ENCODE data around the gene ERLIN1.

ERLIN1 gene

DNA sequence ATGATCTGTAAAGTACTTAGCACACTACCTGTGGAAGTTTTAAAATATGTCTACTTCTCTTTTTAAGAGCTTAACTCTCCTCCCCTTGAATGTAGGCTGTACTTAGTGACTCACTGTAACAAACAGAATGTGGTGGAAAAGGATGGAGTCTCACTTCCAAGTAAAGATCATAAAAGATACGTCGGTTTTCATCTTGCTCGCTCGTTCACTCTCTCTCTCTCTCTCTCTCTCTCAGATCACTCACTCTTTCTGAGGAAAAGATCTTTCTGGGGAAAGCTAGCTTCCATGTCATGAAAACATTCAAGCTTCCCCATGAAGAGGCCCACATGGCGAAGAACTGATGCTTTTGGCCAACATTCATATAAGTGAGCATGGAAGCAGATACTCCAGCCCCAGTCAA, 38.0 kb upstream of the ERLIN1 start:
- Histone ChIP-seq H3K27me3 (ENCODE audit: insufficient read depth, low read length, poor library complexity) (no peaks in the 10 kb centered on the region), H3K27ac (ENCODE audit: low read length) (no peak overlapping the region)

DNA sequence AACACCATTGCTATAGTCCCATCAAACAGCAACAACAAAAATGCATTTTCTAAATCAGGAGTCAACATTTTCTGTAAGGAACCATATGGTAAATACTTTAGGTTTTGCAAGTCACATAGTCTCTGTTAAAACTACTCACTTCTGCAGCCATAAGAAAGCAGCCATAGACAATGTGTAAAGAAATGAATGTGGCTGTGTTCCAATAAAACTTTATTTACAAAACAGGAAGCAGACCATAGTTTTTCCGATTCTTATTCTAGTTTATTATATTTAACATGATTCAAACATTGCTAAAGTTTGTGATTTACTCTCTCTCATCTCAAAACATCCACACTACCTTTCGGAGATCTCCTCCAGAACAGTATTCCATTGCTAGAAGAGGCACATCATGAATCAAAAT, 36.7 kb upstream of the ERLIN1 start:
- H3K36me3 ChIP-seq (ENCODE audit: insufficient read depth, low read length): peaks cover 74% of the 10 kb centered on the region
- DNase-seq: no peak
- H3K9me3 ChIP-seq (ENCODE audit: insufficient read depth, low read length, severe bottlenecking): no peaks in the 10 kb centered on the region
- H4K20me1 ChIP-seq (ENCODE audit: insufficient read depth, low read length): peaks cover 3% of the 10 kb centered on the region; the same call in 1 of the 2 replicates
- H3K4me3 ChIP-seq (ENCODE audit: low read depth in 1 of 2, low read length in 2 of 2): no peak overlapping the region
- peaks cover 23% of the 10 kb centered on the region for H3K79me2 ChIP-seq (ENCODE audit: insufficient read depth, low read length)
- no peak overlapping the region for H3K27ac ChIP-seq (ENCODE audit: low read length)
- H2AFZ ChIP-seq (ENCODE audit: low read depth, low read length): no peak overlapping the region
- H3K9ac ChIP-seq (ENCODE audit: low read depth, low read length): no peak overlapping the region
- H3K27me3 ChIP-seq (ENCODE audit: insufficient read depth, low read length, poor library complexity): no peaks in the 10 kb centered on the region
- TF ChIP-seq EZH2 (IDR thresholded peaks at IDR 0.05; ENCODE audit: borderline replicate concordance, low read depth, low read length, severe bottlenecking): no peak
- TF ChIP-seq, protein P1, sequence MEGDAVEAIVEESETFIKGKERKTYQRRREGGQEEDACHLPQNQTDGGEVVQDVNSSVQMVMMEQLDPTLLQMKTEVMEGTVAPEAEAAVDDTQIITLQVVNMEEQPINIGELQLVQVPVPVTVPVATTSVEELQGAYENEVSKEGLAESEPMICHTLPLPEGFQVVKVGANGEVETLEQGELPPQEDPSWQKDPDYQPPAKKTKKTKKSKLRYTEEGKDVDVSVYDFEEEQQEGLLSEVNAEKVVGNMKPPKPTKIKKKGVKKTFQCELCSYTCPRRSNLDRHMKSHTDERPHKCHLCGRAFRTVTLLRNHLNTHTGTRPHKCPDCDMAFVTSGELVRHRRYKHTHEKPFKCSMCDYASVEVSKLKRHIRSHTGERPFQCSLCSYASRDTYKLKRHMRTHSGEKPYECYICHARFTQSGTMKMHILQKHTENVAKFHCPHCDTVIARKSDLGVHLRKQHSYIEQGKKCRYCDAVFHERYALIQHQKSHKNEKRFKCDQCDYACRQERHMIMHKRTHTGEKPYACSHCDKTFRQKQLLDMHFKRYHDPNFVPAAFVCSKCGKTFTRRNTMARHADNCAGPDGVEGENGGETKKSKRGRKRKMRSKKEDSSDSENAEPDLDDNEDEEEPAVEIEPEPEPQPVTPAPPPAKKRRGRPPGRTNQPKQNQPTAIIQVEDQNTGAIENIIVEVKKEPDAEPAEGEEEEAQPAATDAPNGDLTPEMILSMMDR (IDR thresholded peaks at IDR 0.05; ENCODE audit: borderline replicate concordance, extremely low read depth, low read length, poor library complexity, severe bottlenecking): no peak
- ATAC-seq (ENCODE audit: insufficient read depth, low read depth): no peak
- peaks cover 5% of the 10 kb centered on the region for H3K4me1 ChIP-seq (ENCODE audit: insufficient read depth, low read length)
- H3K4me2 ChIP-seq (ENCODE audit: insufficient read depth, low read length): no peak overlapping the region

More for the DNA sequence above, 38.0 kb upstream of the ERLIN1 start:
- Histone ChIP-seq H3K4me3 (ENCODE audit: low read depth in 1 of 2, low read length in 2 of 2) (no peak overlapping the region), H3K4me1 (ENCODE audit: insufficient read depth, low read length) (peaks cover 17% of the 10 kb centered on the region), H3K9ac (ENCODE audit: low read depth, low read length) (no peak overlapping the region), H3K36me3 (ENCODE audit: insufficient read depth, low read length) (peaks cover 61% of the 10 kb centered on the region; the same call in 1 of the 2 replicates), H3K9me3 (ENCODE audit: insufficient read depth, low read length, severe bottlenecking) (no peaks in the 10 kb centered on the region), H3K4me2 (ENCODE audit: insufficient read depth, low read length) (no peak overlapping the region), H2AFZ (ENCODE audit: low read depth, low read length) (no peak overlapping the region), H3K79me2 (ENCODE audit: insufficient read depth, low read length) (peaks cover 36% of the 10 kb centered on the region), H4K20me1 (ENCODE audit: insufficient read depth, low read length) (peaks cover 3% of the 10 kb centered on the region; the same call in 1 of the 2 replicates)
- TF ChIP-seq, protein P1 (IDR thresholded peaks at IDR 0.05; ENCODE audit: borderline replicate concordance, extremely low read depth, low read length, poor library complexity, severe bottlenecking): no peak
- no peak for TF ChIP-seq EZH2 (IDR thresholded peaks at IDR 0.05; ENCODE audit: borderline replicate concordance, low read depth, low read length, severe bottlenecking)
- DNase-seq (no peak), ATAC-seq (ENCODE audit: insufficient read depth, low read depth) (no peak)

DNA sequence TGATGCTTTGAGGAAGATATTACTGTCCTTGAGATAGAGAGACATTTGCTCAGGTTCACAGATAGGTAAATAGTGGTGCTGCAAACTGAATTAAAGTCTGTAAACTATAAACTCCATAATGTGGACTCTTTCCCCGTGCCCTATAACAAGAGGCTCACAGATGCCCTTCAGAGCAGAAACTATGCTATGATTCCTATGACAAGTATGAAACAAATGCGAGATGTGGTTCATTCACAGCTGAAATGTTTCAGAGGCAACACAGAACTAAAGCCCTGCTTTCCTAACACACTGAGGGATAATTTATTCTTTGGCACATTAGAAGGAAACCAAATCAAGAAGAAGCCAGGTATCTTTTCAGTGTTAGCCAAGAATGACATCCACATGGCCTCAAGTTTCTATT, 30.2 kb upstream of the ERLIN1 start:
- no peak overlapping the region for H3K4me3 ChIP-seq (ENCODE audit: low read depth in 1 of 2, low read length in 2 of 2)
- no peaks in the 10 kb centered on the region for H3K27me3 ChIP-seq (ENCODE audit: insufficient read depth, low read length, poor library complexity)
- no peaks in the 10 kb centered on the region for H3K79me2 ChIP-seq (ENCODE audit: insufficient read depth, low read length)
- ATAC-seq (ENCODE audit: insufficient read depth, low read depth) (no peak), DNase-seq (no peak)
- H3K9ac ChIP-seq (ENCODE audit: low read depth, low read length): no peak overlapping the region
- peaks cover 92% of the 10 kb centered on the region for H3K36me3 ChIP-seq (ENCODE audit: insufficient read depth, low read length)
- no peak overlapping the region for H3K27ac ChIP-seq (ENCODE audit: low read length)
- no peaks in the 10 kb centered on the region for H3K4me1 ChIP-seq (ENCODE audit: insufficient read depth, low read length)
- no peaks in the 10 kb centered on the region; the same call in 1 of the 2 replicates for H4K20me1 ChIP-seq (ENCODE audit: insufficient read depth, low read length)
- no peak overlapping the region for H2AFZ ChIP-seq (ENCODE audit: low read depth, low read length)
- TF ChIP-seq, protein P1 (IDR thresholded peaks at IDR 0.05; ENCODE audit: borderline replicate concordance, extremely low read depth, low read length, poor library complexity, severe bottlenecking): no peak
- TF ChIP-seq EZH2 (IDR thresholded peaks at IDR 0.05; ENCODE audit: borderline replicate concordance, low read depth, low read length, severe bottlenecking): no peak
- H3K9me3 ChIP-seq (ENCODE audit: insufficient read depth, low read length, severe bottlenecking): no peaks in the 10 kb centered on the region
- no peak overlapping the region for H3K4me2 ChIP-seq (ENCODE audit: insufficient read depth, low read length)

DNA sequence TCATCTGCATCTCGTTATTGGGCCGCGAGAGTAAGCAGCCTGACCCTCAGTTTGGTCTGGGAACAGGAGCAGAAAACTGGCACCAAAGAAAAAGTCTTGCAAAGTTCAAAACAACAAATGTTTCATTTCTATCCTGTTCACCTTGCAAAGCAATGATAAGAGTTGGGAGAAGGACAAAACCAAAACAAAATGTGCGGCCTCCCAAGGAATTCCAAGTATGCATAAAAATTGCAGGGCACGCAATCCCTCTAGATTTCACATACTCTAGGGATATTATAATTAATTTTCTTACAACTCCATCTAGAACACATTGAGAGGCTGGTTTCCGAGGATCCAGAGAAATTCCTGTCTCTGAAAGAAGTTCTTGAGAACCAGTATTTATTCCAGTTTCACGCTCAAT, 23.5 kb upstream of the ERLIN1 start:
- Histone ChIP-seq H3K79me2 (ENCODE audit: insufficient read depth, low read length) (no peaks in the 10 kb centered on the region), H3K9me3 (ENCODE audit: insufficient read depth, low read length, severe bottlenecking) (no peaks in the 10 kb centered on the region), H4K20me1 (ENCODE audit: insufficient read depth, low read length) (no peaks in the 10 kb centered on the region; the same call in 1 of the 2 replicates), H3K4me2 (ENCODE audit: insufficient read depth, low read length) (no peak overlapping the region), H3K4me1 (ENCODE audit: insufficient read depth, low read length) (no peaks in the 10 kb centered on the region), H3K36me3 (ENCODE audit: insufficient read depth, low read length) (peaks cover 84% of the 10 kb centered on the region), H3K4me3 (ENCODE audit: low read depth in 1 of 2, low read length in 2 of 2) (no peak overlapping the region), H2AFZ (ENCODE audit: low read depth, low read length) (no peak overlapping the region), H3K9ac (ENCODE audit: low read depth, low read length) (no peak overlapping the region), H3K27me3 (ENCODE audit: insufficient read depth, low read length, poor library complexity) (no peaks in the 10 kb centered on the region), H3K27ac (ENCODE audit: low read length) (no peak overlapping the region)
- no peak for TF ChIP-seq EZH2 (IDR thresholded peaks at IDR 0.05; ENCODE audit: borderline replicate concordance, low read depth, low read length, severe bottlenecking)
- TF ChIP-seq, protein P1 (IDR thresholded peaks at IDR 0.05; ENCODE audit: borderline replicate concordance, extremely low read depth, low read length, poor library complexity, severe bottlenecking): no peak
- DNase-seq: no peak
- ATAC-seq (ENCODE audit: insufficient read depth, low read depth): no peak

Data from DND-41 (cell line).